HG02884 (cell line): ENCODE measurements around the gene C20orf204.

Experiments
- ATAC-seq: cut with Tn5 transposase; IDR thresholded peaks from one replicate; pipeline ENCODE4 v1.9.1; 2021; ENCODE audit warnings: mild to moderate bottlenecking, moderate library complexity; ENCODE audit not compliant: unreplicated experiment

The C20orf204 gene

DNA sequence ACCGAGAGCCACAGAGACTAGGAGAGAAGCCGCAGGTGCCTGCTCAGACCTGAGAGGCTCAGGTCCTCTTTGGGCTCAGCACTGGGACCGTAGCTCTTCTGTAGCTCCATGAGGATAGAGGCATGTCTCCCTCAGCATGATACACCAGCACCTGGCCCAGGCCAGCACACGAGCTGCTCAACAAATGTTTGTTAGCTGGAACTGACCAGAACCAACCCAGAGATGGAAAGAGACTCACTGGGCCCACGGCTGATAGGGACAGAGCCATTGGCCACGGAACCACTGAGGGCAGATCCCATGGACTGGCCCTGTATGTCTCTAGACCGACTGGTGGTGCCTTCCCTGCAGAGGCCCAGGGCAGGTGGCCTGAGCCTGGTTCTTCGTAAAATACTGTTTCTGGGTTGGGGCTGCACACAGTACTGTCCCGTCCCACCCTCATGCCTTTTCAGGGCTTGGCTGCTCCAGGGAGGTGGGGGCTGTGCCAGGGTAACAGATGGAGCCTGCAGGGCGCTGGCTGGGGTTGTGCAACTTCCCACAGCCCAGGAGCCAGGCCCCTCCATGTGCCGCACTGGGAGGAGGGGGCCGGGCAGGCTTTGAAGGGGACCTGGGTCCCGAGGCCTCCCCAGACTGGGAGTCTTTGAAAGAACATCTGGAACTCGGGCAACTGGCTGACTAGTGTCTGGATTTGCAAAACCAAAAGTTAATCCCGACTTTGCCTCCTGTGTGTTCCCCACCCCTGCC is 5.2 kb downstream of the C20orf204 start:
- no peak for ATAC-seq

DNA sequence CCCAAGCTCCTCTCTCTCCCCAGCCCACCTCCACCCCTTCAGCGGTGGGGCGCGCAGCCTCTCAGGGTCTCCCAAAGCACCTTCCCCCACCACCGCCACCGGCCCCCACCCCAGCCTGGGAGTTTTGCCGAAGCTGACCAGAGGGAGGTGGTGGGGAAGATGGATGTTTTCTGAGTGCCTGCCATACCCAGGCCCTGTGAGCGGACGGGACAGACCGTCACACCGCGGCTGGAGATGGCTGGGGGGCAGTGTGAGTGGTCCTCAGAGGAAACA is 5.7 kb downstream of the C20orf204 start:
- no peak for ATAC-seq

DNA sequence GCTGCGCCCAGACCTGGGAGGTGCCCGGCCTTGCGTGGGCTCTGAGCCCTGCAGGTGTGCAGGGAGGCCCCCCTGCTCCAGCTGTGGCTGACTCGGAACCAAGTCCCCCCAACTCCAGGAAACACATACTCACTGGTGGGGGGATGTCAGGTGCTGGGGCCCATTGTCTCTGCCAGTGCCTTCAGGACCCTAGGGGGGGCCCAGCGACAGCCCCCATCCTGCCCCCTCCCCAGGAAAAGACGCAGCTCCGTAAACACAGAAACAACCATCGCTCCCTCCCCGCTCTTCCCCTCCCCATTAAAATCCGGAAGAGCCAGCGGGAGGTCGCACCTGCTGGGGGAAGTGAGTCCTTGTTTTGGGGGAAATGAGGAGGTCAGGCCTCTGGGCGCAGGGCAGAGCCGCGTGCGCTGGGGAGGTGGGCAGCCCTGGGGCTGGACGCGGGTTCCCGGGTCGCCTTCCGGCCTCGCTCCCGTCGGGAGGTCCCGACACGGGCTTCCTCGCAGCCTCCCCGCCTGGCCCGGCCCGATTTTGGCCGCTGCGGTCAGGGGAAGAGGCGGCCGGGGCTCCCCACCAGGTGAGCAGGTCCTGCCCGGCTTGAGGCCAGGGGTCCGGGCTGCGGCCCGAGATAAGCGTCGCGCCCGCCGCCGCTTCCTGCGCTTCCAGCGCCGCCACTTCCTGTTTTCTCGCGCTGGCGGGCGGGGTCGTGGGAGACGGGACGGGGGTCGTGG is 6.2 kb downstream of the C20orf204 start:
- no peak for ATAC-seq

DNA sequence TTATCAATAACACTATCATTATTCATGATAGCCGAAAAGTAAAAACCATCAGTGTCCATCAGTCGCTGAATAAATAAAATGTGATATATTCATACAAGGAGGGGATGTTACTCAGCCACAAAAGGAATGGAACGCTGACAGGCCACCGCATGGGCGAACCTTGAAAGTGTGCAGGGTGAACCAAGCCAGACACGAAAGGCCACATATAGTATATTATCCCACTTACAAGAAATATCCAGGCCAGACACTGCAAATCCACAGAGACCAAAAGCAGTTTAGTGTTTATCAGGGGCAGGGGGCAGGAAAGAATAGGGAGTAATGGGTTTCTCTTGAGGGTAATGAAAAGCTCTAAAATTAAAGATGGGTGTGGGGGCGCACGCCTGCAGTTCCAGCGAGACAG is 7.8 kb downstream of the C20orf204 start:
- no peak for ATAC-seq

DNA sequence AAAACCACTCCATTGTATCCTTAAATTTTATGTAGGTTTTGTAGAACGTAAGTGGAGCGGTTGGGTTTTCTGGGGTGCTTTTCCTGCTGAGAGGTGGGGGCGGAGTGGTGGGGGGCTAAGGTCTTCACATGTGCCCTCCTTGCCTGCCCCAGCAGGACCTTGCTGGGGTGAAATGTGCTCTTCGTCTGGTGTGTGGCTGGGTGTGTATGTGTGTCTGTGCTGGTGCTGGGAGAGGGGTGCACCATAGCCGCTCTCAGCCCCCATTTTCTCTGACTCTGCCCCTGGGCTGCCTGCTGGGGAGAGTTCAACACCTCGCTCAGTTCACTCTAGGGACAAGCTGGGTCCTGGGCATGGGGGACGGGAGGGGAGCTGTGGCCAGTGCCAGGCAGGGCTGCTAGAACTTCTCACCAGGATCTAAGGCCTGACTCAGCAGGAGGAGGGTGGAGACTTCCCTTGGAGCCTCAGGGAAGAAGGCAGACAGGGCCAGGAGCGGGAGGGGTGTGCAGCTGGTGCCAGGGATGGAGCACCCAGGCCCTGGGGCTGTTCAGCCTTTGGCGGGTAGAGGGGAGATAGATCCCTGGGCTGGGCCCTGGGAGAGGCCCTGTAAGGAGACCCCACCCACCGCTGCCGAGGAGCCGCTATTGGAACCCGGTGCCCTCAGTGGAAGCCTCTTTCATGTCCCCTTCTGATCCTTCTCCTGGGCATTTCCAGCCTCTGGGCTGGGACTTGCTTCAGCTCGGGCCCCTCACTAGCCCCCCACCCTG is 8.7 kb downstream of the C20orf204 start:
- ATAC-seq: no peak

DNA sequence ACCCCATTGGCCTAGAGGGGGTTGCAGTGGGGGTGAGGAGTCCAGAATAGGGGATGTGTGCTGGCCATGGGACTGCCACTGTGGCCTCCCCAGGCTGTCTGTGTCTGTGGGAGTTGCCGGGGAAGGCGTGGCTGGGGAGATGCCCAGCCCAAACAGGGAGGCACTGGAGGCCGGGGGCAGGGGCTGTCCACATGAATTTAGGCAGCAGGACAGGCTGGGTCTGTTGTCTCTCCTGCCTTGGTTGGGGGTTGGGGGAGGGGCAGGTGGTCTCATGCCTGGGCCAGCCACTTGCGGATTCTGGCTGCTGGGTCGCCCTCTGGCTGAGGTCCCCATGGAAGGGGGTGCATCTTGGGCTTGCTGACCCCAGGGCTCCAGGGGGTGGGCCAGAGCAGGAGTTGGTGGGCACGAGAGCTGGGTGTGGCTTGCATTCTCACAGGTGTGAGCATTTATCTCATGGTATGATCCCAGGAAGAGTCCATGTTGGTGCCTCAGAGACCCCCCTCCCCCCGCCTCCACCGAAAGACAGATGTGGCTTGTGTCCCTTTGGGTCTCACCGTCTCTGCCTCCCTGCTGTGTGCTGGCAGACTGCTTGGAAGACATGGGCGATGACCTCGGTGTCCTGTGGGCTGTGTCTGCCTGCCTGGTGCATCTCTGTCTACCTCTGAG is 9.5 kb downstream of the C20orf204 start:
- ATAC-seq: no peak

DNA sequence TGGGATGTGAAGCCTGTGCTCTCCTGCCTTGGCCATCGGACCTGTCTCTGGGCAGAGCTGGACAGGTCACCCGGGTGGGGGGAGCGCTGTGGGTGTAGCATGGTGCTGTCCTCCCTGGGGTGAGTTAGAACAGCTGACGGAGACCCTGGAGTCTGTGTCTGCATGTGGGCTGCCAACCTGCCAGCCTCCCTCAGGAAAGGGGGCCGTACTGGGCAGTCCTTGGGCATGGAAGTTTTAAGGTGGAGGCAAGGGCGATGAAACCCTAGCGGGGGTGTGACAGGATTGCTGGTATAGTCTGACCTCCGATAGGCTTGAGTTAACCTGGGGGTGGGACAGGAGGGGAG is 11.0 kb downstream of the C20orf204 start:
- no peak for ATAC-seq

DNA sequence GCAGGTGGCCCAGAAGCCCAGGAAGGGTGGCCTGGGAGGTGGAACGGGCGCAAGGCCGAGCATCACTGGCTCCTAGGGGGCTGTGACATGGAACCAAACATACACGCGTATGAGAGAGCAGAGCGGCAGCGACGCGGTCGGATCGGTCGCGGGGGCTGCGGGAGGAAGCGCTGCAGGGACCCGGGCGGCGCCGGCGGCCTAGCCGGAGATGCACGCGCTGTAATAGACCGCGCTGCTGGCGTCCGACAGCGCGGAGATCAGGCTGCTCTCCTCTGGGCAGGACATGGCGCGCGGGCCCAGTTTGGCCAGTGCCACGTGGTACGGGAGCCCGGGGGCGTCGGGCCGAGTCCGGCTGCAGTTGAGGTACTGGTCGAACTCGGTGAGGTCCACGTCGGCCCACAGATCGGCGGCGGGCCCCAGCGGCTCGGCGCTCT is 12.0 kb downstream of the C20orf204 start:
- no peak for ATAC-seq

DNA sequence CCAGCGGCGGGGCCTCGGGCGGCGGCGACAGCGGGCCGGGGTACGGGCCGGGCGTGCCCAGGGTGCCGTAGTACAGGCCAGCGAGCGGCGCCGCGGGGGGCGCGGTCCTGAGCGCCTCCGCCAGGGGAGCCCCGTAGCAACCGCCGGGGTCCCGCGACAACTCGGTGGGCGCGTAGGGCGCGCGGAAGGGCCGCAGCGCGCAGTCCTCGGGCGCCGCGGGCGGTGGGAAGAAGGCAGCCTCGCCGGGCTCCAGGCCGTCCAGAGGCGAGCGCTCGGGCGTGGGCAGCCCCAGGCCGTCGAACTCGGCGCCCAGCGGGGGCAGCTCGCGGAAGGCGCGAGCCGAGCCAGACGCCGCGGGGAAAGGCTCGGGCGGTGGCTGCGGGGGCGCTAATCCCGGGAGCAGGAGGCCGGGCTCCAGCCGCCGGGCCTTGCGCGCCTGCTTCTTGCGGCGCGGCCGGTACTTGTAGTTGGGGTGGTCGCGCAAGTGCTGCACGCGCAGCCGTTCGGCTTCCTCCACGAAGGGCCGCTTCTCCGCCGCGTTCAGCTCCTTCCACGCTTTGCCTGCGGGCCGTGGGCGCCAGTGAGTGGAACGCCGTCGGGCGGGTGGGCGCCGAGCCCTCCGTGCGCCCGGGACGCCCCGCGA is 12.5 kb downstream of the C20orf204 start:
- no peak for ATAC-seq

DNA sequence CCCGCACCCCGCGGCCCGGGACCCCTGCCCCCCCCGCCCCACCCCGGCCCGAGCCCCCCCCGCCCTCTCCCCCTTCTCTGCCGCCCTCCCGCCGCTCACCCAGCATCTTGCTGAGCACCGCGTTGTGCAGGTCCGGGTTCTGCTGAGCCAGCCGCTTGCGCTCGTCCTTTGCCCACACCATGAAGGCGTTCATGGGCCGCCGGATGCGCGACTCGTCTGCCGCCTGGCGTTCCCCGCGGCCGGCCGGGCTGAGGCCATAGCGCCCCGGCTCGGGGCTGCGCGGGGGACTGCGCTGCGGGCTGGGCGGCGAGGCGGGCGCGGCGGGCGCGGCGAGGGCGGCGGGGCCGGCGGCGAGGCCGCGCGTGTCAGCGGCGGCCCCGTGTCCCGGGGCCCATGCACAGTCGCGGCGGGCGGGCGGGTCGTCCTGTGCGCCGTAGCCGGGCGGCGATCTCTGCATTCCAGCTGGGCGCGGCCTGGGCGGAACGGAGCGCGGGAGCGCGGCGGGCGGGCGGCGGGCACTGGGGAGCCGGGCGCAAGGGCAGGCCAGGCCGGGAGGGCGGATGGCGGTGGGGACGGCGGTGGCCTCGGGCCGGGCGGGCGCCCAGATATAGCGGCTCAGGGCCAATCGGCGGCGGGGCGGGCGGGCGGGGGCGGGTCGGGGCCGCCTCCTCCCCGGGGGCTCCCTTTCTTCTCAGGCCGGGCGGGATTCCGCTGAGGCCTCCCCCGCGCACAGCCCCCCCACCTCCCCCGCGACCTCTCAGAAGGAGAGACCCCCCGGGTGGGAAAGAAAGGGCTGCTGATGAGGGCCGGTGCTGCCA is 13.3 kb downstream of the C20orf204 start, which contains the start of gene SOX18:
Gene SOX18, minus strand, starts transcription at position 580 of the 818 bp plus-strand sequence. Its CDS starts 123 bp downstream, at position 457.
- no peak for ATAC-seq

DNA sequence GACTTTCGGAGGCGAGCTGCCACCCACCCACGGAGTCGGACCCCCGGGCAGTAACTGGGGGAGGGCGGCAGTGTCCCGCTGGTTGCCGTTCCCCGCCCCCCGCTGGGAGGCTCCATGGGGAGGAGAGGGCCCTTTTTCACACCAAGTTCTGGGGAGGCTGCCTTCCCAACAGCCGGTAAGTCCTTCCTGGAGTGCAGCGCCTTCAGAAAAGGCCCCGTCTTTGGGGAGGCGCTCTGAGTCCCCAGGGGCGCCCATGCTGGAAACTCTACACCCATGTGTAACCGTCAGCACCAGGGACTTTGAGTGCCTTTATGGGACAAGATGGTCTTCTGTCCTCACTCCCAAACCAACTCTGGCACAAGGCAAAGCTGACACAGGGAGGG is 13.9 kb downstream of the C20orf204 start:
- ATAC-seq: no peak

DNA sequence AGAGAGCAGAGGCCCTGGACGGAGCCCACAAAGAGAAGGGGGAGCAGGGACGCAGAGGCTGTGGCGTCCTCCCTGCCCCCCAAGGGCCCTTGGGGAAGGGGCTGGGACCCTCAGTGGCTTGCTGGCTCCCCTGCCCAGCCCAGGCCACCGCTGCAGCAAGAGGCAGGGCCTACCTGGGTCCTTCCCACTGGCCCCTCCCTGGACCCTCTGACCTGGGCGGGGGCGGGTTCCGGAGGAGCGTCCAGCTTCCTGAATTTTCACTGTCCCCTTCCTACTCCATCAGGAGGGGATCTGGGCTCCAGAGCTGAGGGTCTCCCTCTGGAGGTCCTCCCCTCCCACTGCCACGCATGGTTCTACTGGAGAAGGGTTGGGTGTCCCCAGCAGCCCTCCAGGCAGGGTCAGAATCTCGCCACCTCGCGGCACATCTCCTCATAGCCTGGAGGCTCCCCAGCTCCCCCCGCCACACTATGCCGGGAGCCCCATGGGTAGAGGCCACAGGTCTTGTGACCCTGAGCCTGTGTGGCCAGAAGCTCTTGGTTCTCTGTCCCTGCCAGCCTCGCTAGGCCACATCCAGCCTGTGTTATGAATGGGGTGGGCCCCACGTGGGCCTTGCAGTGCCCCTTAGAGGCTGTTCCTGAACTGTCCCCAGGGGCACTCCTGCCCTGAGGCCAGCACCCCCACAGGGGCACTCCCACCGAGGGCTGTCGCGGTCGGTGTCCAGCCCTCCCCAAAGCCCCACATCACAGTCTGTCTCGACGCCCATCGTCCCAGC is 14.5 kb downstream of the C20orf204 start:
- ATAC-seq: no peak

DNA sequence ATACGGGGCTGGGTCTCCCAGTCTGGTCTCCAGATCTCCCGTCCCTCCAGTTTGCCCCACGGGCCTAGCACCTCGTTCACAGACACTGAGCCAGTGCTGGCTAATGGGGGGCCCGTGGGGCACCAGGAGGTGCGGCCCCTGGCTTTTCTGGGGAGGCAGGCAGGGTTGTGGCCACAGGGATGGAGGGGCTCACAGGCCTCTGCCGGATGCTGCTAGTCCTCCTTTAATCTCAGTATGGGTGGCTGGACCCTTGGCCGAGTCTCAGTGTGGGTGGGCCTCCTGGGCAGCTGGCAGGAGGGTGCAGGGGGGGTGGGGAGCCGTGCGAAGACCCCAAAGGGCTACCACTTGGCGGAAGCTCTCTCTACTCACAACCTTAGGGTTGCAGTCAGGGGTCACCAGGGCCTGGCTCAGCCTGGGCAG is 15.1 kb downstream of the C20orf204 start:
- ATAC-seq: no peak

DNA sequence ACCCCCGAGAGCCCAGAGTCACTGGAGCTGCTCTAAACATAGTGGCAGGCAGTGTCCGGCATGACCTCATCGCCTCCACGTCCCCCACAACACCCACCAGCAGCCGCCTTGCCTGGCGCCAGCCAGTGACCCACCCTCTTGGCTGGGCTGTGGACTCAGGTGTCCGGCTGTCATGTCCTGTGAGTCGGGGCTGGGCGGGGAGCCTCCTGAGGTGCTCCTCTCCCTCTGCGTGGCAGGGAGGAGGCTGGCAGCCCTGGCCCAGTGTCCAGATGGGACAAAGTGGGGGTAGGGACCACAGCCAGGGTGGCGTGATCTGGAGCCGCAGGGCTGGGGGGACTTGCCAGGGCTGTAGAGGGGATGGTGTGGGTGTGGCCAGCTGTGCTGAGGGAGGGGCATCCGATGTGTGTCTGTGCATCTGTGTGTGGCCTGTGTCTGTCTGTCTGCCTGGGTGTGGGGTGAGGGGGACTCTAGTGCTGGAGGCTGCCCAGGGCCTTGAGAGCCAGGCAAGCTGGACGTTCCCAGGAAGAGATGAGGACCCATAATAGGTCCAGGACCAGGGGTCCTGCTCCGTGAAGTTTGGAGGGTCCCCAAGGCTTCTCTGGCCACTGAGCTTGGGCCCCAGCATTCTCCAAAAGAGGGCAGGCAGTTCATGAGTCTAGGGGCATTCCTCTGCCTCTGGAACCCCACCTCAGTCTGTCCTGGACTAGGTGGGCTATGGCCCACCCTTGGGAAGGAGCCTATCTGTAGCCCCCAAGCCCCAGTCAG is 15.8 kb downstream of the C20orf204 start:
- ATAC-seq: no peak

DNA sequence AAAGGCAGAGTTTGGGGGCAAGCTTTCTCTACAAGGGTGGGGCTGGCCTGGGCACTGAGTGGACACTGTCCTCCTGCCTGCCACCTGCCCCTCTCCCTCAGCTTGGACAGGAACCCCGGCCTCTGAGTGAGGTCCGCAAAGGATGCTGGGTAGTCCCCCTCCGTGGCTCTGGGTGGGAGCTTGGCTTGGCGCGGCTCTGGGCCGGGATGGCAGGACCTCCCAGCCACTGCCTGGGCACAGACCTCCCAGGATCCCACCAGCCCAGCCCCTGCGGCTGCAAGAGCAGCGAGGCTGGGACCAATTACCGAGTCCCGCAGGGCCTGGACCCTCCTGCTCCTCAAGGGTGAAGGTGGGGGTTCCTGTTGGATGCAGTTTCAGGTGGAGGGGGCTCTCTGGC is 16.3 kb downstream of the C20orf204 start:
- no peak for ATAC-seq

DNA sequence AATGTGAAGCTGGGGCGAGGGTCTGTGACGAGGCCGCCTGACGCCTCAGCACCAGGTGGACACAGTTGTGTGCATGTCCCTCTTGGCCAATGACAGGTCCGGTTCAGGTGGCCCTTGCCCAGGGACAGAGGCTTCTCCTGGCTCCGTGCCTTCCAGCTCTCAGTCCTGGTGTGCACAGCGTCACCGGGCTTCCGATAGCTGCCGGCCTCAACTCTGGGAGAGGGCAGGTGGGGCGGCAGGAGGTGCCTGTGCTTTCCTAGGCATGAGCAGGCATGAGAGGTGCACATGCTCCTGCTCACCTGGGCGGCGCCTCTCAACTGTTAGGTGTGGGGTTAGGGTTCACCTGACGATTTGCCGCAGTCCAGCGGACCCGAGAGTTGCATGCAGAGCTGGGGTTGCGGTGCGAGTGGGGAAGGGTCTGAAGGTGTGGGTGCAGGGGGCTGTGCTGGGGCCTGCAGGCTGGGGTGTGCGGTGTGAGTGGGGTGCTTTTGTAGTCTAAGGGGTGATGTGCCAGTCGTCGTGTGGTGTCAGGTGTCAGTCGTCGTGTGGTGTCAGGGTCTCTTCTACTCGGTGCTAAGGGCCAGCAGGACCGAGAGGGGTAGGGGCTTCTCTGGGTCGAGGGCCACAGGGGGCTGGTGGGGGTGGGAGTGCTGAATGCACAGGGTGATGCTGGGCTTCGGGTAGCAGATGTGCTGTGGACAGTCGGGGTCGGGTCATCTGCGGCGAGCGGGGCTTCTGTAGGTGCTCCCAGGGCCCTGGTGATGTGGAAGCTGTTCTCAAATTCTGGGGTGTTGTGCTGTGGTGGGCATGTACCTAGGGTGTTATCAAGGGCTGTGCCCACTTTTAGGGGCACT is 17.2 kb downstream of the C20orf204 start:
- ATAC-seq: no peak

DNA sequence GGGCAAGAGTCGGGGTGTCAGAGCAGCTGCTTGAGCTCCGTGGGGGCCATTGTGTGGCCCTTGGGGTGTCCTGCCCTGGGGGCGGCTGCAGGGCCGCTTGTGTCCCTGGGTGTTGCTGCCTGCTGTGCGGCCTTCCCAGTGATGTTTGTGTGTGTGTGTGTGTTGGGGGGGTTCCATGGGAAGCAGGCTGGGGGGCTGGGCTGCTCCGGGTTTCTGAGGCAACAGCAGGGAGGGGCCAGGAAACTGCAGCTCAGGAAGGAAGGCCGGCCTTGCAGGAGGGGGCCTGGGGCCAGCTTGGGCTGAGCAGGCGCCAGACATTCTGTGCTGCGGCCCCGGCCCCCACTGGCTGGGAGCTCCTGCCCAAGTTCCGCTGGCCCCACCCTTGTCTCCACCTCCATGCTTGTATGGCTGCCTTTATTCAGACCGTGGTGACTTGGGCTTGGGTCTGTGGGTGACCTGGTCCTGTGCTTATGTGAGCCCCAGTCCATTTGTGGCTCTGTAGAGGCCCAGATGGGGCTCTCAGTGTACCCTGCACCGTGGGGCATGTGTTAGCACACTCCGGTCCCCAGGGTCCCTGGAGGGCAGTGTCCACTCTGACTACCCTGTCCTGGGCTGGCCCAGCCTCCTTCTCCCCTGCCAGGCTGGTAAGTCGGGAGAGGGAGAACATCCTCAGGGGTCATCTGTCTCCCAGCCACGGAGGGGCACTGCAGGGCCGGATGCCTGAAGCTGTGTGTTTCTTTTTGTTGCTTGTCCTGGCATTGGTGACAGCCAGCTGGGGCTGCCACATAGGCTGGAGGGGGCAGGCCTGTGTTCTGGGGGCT is 18.1 kb downstream of the C20orf204 start:
- ATAC-seq: no peak
